Stimulated activated CD8-positive, alpha-beta memory T cell treated with anti-CD3 and anti-CD28 coated beads, Interleukin-4, amount 100 ng/mL, for 4 hours (primary cell): ENCODE data around the gene QRICH2.
"Not testable (repeated sequence)": the region's sequence is repeated elsewhere in the genome, so short reads cannot be mapped to it uniquely, and the experiment has no call there.

Source experiments
- DNase-seq, 2 donors: peaks; one replicate each; pipeline ENCODE4 v3.0.0-alpha.2; 2020; ENCODE audit warnings: low read depth in 2 of 2, low spot score in 1 of 2

QRICH2 gene

GRCh38 chr17:76307966-76308338 is at the start of gene QRICH2:
QRICH2 (minus strand) TSS chr17:76308276; CDS start chr17:76307998, 278 bp downstream.
- DNase-seq = no peak

- no peak for DNase-seq
Measured at GRCh38 chr17:76357597-76358158, 49.6 kb upstream of the QRICH2 start.

- no peak for DNase-seq
Measured at GRCh38 chr17:76356803-76357456, 48.9 kb upstream of the QRICH2 start.

GRCh38 chr17:76354747-76355310 is 46.8 kb upstream of the QRICH2 start:
- no peak for DNase-seq

GRCh38 chr17:76354317-76354729 is 46.2 kb upstream of the QRICH2 start:
- no peak for DNase-seq

GRCh38 chr17:76353599-76354316 is 45.7 kb upstream of the QRICH2 start, which contains the start of gene PRPSAP1:
PRPSAP1 (minus strand) TSS chr17:76353916; CDS start chr17:76353703, 213 bp downstream.
- DNase-seq = peak; percentile 58 to 59

GRCh38 chr17:76353004-76353598 is 45.0 kb upstream of the QRICH2 start:
- DNase-seq = no peak

GRCh38 chr17:76351526-76352071 is 43.5 kb upstream of the QRICH2 start:
- no peak for DNase-seq

GRCh38 chr17:76350463-76350862 is 42.4 kb upstream of the QRICH2 start:
- DNase-seq = no peak

- not testable (repeated sequence) for DNase-seq
Measured at GRCh38 chr17:76346936-76347335, 38.9 kb upstream of the QRICH2 start.

GRCh38 chr17:76345377-76345974 is 37.4 kb upstream of the QRICH2 start:
- no peak for DNase-seq

- DNase-seq = no peak
Measured at GRCh38 chr17:76343106-76343505, 35.0 kb upstream of the QRICH2 start.

GRCh38 chr17:76341301-76341700 is 33.2 kb upstream of the QRICH2 start:
- no peak for DNase-seq

GRCh38 chr17:76337413-76337777 is 29.3 kb upstream of the QRICH2 start:
- no peak for DNase-seq

- DNase-seq = no peak
Measured at GRCh38 chr17:76336756-76337412, 28.8 kb upstream of the QRICH2 start.

- no peak for DNase-seq
Measured at GRCh38 chr17:76335716-76336381, 27.8 kb upstream of the QRICH2 start.

GRCh38 chr17:76333673-76334505 is 25.8 kb upstream of the QRICH2 start:
- no peak for DNase-seq

- DNase-seq = no peak
Measured at GRCh38 chr17:76331083-76331482, 23.0 kb upstream of the QRICH2 start.

- no peak for DNase-seq
Measured at GRCh38 chr17:76329664-76330063, 21.6 kb upstream of the QRICH2 start.
